HEK293T (cell line): ENCODE measurements around the gene SH3BP4.

Experiments used
- CTCF ChIA-PET: fragments of 350-600 bp; formaldehyde crosslinking; extraction: SDS; loops from one replicate; lab custom pipeline; 2021; ENCODE audit warnings: antibody characterized with exemption, inconsistent platforms; lab: Yijun Ruan, JAX
- POLR2A ChIA-PET: fragments of 350-600 bp; formaldehyde crosslinking; extraction: SDS; loops from one replicate; lab custom pipeline; 2020; ENCODE audit warnings: antibody characterized with exemption, inconsistent platforms; lab: Yijun Ruan, JAX
- DNase-seq: peaks from one replicate; pipeline ENCODE4 v3.0.0; 2012; ENCODE audit warnings: mixed read lengths; ENCODE audit errors: extremely low spot score
- ARNT ChIP-seq: fragments of 450-650 bp; IDR thresholded peaks from 2 replicates; pipeline ENCODE4 v1.6.1; 2017; ENCODE audit warnings: mild to moderate bottlenecking
- BHLHE40 ChIP-seq: fragments of 450-650 bp; IDR thresholded peaks from 2 replicates; pipeline ENCODE4 v1.6.1; 2016; ENCODE audit warnings: mild to moderate bottlenecking, moderate library complexity, borderline replicate concordance
- CTBP1 ChIP-seq: fragments of 450-650 bp; IDR thresholded peaks from 2 replicates; pipeline ENCODE4 v1.6.1; 2016; ENCODE audit warnings: borderline replicate concordance
- ELF4 ChIP-seq: fragments of 450-650 bp; IDR thresholded peaks from 2 replicates; pipeline ENCODE4 v1.6.1; 2017; ENCODE audit warnings: antibody characterized with exemption
- FOXA1 ChIP-seq: fragments of 450-650 bp; IDR thresholded peaks from 2 replicates; pipeline ENCODE4 v1.6.1; 2016; ENCODE audit warnings: mild to moderate bottlenecking
- FOXK2 ChIP-seq: fragments of 450-650 bp; IDR thresholded peaks from 2 replicates; pipeline ENCODE4 v1.6.1; 2016; ENCODE audit warnings: mild to moderate bottlenecking
- FOXM1 ChIP-seq: fragments of 450-650 bp; IDR thresholded peaks from 2 replicates; pipeline ENCODE4 v1.6.1; 2017; ENCODE audit warnings: mild to moderate bottlenecking, borderline replicate concordance
- HDGF ChIP-seq: fragments of 450-650 bp; IDR thresholded peaks from 2 replicates; pipeline ENCODE4 v1.6.1; 2017; ENCODE audit warnings: antibody characterized with exemption, borderline replicate concordance
- L3MBTL2 ChIP-seq: fragments of 450-650 bp; conservative IDR thresholded peaks from 2 replicates; pipeline ENCODE4 v1.6.1; 2016; ENCODE audit warnings: mild to moderate bottlenecking
- LEF1 ChIP-seq: fragments of 450-650 bp; IDR thresholded peaks from 2 replicates; pipeline ENCODE4 v1.6.1; 2017; ENCODE audit warnings: mild to moderate bottlenecking, borderline replicate concordance
- NFRKB ChIP-seq: fragments of 450-650 bp; IDR thresholded peaks from 2 replicates; pipeline ENCODE4 v1.6.1; 2016; ENCODE audit warnings: mild to moderate bottlenecking, moderate library complexity
- PKNOX1 ChIP-seq: fragments of 450-650 bp; IDR thresholded peaks from 2 replicates; pipeline ENCODE4 v1.6.1; 2016
- SP1 ChIP-seq: fragments of 450-650 bp; IDR thresholded peaks from 2 replicates; pipeline ENCODE4 v1.6.1; 2017
- SUZ12 ChIP-seq: fragments of 450-650 bp; IDR thresholded peaks from 2 replicates; pipeline ENCODE4 v1.6.1; 2016; ENCODE audit warnings: mild to moderate bottlenecking
- TARDBP ChIP-seq: fragments of 450-650 bp; IDR thresholded peaks from 2 replicates; pipeline ENCODE4 v1.6.1; 2016
- ZNF384 ChIP-seq: fragments of 450-650 bp; IDR thresholded peaks from 2 replicates; pipeline ENCODE4 v1.6.1; 2016

SH3BP4 gene

GRCh38 chr2:235028646-235029045 is 76.8 kb downstream of the SH3BP4 start:
- POLR2A ChIA-PET = no interaction called here
- no peak for DNase-seq
- CTCF ChIA-PET = interaction anchor here (0.6 kb wide), 1 partner anchor 27 kb away, joined by 3 read pairs; no protein-coding TSS in a partner anchor
- TF ChIP-seq LEF1 = no peak
- no peak for TF ChIP-seq TARDBP
- no peak for TF ChIP-seq CTBP1
- TF ChIP-seq FOXM1 = no peak
- no peak for TF ChIP-seq ZNF384
- no peak for TF ChIP-seq BHLHE40
- TF ChIP-seq NFRKB = no peak
- TF ChIP-seq HDGF = no peak

GRCh38 chr2:235029054-235029453 is 77.2 kb downstream of the SH3BP4 start:
- POLR2A ChIA-PET = no interaction called here
- DNase-seq = no peak
- CTCF ChIA-PET = interaction anchor here (0.6 kb wide), 1 partner anchor 26 kb away, joined by 3 read pairs; no protein-coding TSS in a partner anchor
- no peak for TF ChIP-seq L3MBTL2
- no peak for TF ChIP-seq HDGF
- no peak for TF ChIP-seq ZNF384
- TF ChIP-seq NFRKB = no peak
- no peak for TF ChIP-seq LEF1
- TF ChIP-seq SP1 = no peak
- TF ChIP-seq FOXM1 = no peak
- TF ChIP-seq SUZ12 = no peak
- no peak for TF ChIP-seq CTBP1
- no peak for TF ChIP-seq BHLHE40
- no peak for TF ChIP-seq PKNOX1
- no peak for TF ChIP-seq FOXA1
- TF ChIP-seq ELF4 = no peak
- no peak for TF ChIP-seq TARDBP

GRCh38 chr2:235030126-235030525 is 78.3 kb downstream of the SH3BP4 start:
- DNase-seq = no peak
- CTCF ChIA-PET = no interaction called here
- POLR2A ChIA-PET = no interaction called here
- TF ChIP-seq PKNOX1 (no peak), LEF1 (no peak), FOXK2 (no peak), TARDBP (no peak), BHLHE40 (no peak), HDGF (no peak), NFRKB (no peak), ARNT (no peak), CTBP1 (no peak), L3MBTL2 (no peak), FOXA1 (no peak), ELF4 (no peak), SUZ12 (no peak), ZNF384 (no peak), FOXM1 (no peak), SP1 (no peak)

- TF ChIP-seq FOXM1 (no peak), SUZ12 (no peak)
- CTCF ChIA-PET = no interaction called here
- DNase-seq = no peak
- POLR2A ChIA-PET = no interaction called here
Observed at GRCh38 chr2:235030936-235031335, 79.1 kb downstream of the SH3BP4 start.

GRCh38 chr2:235031686-235032373 is 80.0 kb downstream of the SH3BP4 start:
- POLR2A ChIA-PET = no interaction called here
- CTCF ChIA-PET = no interaction called here
- TF ChIP-seq CTBP1 (no peak), FOXM1 (no peak), NFRKB (no peak), L3MBTL2 (no peak), ARNT (no peak), PKNOX1 (no peak), SUZ12 (no peak), ELF4 (no peak), TARDBP (no peak), BHLHE40 (no peak), HDGF (no peak), ZNF384 (no peak), FOXK2 (no peak), SP1 (no peak), LEF1 (no peak), FOXA1 (no peak)
- DNase-seq = no peak

GRCh38 chr2:235032466-235032865 is 80.6 kb downstream of the SH3BP4 start:
- TF ChIP-seq ZNF384 = no peak
- no peak for TF ChIP-seq FOXA1
- TF ChIP-seq L3MBTL2 = no peak
- no peak for TF ChIP-seq PKNOX1
- TF ChIP-seq SUZ12 = no peak
- no peak for TF ChIP-seq FOXM1
- TF ChIP-seq SP1 = no peak
- TF ChIP-seq HDGF = no peak
- no peak for TF ChIP-seq NFRKB
- TF ChIP-seq CTBP1 = no peak
- TF ChIP-seq FOXK2 = no peak
- no peak for TF ChIP-seq BHLHE40
- no peak for TF ChIP-seq ARNT
- TF ChIP-seq ELF4 = no peak
- no peak for TF ChIP-seq LEF1
- TF ChIP-seq TARDBP = no peak
- ChIA-PET POLR2A (no interaction called here), CTCF (no interaction called here)
- no peak for DNase-seq
